Thoracic aorta (tissue), 2 donors: ENCODE measurements around the gene CCND1. TPM values are rescaled to one million over a fixed set of nuclear protein-coding genes. Genes with fewer than 3 reads are reported as not detected.

ENCODE experiments used
- ATAC-seq: fragments of 150-250 bp; one replicate; pipeline ENCODE4 v1.8.0; 2017; ENCODE audit warnings: low read depth; ENCODE audit not compliant: insufficient number of reproducible peaks, low FRiP score
- DNase-seq: peaks from one replicate; pipeline ENCODE4 v3.0.0-alpha.2; 2020; ENCODE audit warnings: low spot score
- H3K27ac ChIP-seq, 2 donors: fragments of 200-600 bp; sonication (generic); 1 replicate in 1 of 2; 2 replicates in 1 of 2; pipeline ENCODE4 v1.5.1; 2016; ENCODE audit warnings: mild to moderate bottlenecking in 2 of 2, moderate library complexity in 2 of 2
- H3K27me3 ChIP-seq: fragments of 200-600 bp; sonication (generic); replicated peaks from 2 replicates; pipeline ENCODE4 v1.6.0; 2016; ENCODE audit warnings: mild to moderate bottlenecking; ENCODE audit not compliant: insufficient read depth
- H3K36me3 ChIP-seq: fragments of 200-600 bp; sonication (generic); one replicate; pipeline ENCODE4 v1.5.1; 2016
- H3K4me1 ChIP-seq, 2 donors: fragments of 200-600 bp; sonication (generic); 1 replicate in 1 of 2; 2 replicates in 1 of 2; pipeline versions ENCODE4 v1.5.1 to v1.6.0; 2016; ENCODE audit warnings: low read depth in 2 of 2, mild to moderate bottlenecking in 1 of 2; ENCODE audit not compliant: control insufficient read depth in 1 of 2
- H3K4me3 ChIP-seq: fragments of 200-600 bp; sonication (generic); 2 replicates; pipeline ENCODE4 v1.5.1; 2016; ENCODE audit warnings: mild to moderate bottlenecking
- H3K9me3 ChIP-seq: fragments of 200-600 bp; sonication (generic); 2 replicates; pipeline ENCODE4 v1.5.1; 2016
- total RNA-seq, 2 donors: library from RNA; depleted of rRNA; stranded (reverse); fragments of >200 nt; gene quantifications; one replicate each; pipeline versions ENCODE4 v1.1.0 to v1.2.3, GENCODE V29; 2016
- TF ChIP-seq, protein P1 (sequence below): fragments of 200-600 bp; sonication (generic); IDR thresholded peaks from one replicate; pipeline ENCODE4 v1.5.1; 2019; ENCODE audit warnings: antibody characterized with exemption

Gene CCND1
- total RNA-seq, 2 donors from 2014 or later, result 109 to 142 TPM

DNA sequence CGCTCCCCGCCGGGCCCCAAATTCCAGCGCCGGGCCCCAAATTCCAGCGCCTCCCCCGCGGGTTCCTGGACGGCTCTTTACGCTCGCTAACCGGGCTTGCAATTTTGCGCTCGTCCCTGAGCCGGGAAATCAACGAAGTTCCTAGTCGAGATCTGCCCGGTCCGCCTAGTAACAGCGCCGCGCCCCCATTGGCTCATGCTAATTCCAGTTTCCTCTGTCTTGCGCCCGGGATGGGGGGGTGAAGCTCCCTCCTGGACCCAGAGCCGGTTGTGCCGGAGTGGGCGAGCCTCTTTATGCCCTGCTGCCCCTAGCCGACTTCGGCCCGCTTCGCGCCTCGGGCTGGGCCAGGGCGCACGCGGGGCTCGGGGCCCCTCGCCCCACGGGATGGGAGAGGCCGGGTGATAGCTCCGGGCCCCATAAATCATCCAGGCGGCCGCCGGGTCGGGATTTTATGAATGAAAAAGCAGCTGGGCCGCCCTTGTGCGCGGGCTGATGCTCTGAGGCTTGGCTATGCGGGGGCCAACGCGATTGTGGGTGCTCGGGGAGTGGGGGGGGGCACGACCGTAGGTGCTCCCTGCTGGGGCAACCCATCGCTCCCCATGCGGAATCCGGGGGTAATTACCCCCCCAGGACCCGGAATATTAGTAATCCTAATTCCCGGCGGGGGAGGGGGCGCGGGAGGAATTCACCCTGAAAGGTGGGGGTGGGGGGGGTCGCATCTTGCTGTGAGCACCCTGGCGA is 1.8 kb upstream of the CCND1 start:
- Histone ChIP-seq H3K27me3 (no peaks in the 10 kb centered on the region), H3K9me3 (no peaks in the 10 kb centered on the region), H3K36me3 (no peaks in the 10 kb centered on the region), H3K27ac (peak overlapping the region; percentile 16 to 39), H3K4me3 (peak overlapping the region; percentile 97), H3K4me1 (peaks cover 39 to 54% of the 10 kb centered on the region in 2 donors)
- DNase-seq (peak; percentile 76), ATAC-seq (no peak)
- TF ChIP-seq, protein P1, sequence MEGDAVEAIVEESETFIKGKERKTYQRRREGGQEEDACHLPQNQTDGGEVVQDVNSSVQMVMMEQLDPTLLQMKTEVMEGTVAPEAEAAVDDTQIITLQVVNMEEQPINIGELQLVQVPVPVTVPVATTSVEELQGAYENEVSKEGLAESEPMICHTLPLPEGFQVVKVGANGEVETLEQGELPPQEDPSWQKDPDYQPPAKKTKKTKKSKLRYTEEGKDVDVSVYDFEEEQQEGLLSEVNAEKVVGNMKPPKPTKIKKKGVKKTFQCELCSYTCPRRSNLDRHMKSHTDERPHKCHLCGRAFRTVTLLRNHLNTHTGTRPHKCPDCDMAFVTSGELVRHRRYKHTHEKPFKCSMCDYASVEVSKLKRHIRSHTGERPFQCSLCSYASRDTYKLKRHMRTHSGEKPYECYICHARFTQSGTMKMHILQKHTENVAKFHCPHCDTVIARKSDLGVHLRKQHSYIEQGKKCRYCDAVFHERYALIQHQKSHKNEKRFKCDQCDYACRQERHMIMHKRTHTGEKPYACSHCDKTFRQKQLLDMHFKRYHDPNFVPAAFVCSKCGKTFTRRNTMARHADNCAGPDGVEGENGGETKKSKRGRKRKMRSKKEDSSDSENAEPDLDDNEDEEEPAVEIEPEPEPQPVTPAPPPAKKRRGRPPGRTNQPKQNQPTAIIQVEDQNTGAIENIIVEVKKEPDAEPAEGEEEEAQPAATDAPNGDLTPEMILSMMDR, result no peak

DNA sequence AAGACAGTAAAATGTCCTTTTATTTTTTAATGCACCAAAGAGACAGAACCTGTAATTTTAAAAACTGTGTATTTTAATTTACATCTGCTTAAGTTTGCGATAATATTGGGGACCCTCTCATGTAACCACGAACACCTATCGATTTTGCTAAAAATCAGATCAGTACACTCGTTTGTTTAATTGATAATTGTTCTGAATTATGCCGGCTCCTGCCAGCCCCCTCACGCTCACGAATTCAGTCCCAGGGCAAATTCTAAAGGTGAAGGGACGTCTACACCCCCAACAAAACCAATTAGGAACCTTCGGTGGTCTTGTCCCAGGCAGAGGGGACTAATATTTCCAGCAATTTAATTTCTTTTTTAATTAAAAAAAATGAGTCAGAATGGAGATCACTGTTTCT is 1.1 kb upstream of the CCND1 start:
- no peaks in the 10 kb centered on the region for H3K27me3 ChIP-seq
- H3K4me1 ChIP-seq, result peaks cover 40 to 61% of the 10 kb centered on the region in 2 donors
- H3K9me3 ChIP-seq, result no peaks in the 10 kb centered on the region
- DNase-seq (no peak), ATAC-seq (no peak)
- TF ChIP-seq, protein P1, result no peak
- H3K36me3 ChIP-seq, result no peaks in the 10 kb centered on the region
- peak overlapping the region; percentile 97 for H3K4me3 ChIP-seq
- H3K27ac ChIP-seq, result no peak overlapping the region

DNA sequence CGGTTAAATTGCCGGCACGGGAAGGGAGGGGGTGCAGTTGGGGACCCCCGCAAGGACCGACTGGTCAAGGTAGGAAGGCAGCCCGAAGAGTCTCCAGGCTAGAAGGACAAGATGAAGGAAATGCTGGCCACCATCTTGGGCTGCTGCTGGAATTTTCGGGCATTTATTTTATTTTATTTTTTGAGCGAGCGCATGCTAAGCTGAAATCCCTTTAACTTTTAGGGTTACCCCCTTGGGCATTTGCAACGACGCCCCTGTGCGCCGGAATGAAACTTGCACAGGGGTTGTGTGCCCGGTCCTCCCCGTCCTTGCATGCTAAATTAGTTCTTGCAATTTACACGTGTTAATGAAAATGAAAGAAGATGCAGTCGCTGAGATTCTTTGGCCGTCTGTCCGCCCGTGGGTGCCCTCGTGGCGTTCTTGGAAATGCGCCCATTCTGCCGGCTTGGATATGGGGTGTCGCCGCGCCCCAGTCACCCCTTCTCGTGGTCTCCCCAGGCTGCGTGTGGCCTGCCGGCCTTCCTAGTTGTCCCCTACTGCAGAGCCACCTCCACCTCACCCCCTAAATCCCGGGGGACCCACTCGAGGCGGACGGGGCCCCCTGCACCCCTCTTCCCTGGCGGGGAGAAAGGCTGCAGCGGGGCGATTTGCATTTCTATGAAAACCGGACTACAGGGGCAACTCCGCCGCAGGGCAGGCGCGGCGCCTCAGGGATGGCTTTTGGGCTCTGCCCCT is 529 bp upstream of the CCND1 start:
- TF ChIP-seq, protein P1, result no peak
- Histone ChIP-seq H3K9me3 (no peaks in the 10 kb centered on the region), H3K4me1 (peaks cover 40 to 65% of the 10 kb centered on the region in 2 donors), H3K27me3 (no peaks in the 10 kb centered on the region), H3K4me3 (peak overlapping the region; percentile 97), H3K36me3 (peaks cover 3% of the 10 kb centered on the region), H3K27ac (peak overlapping the region in 1 of 2 donors; percentile 33)
- DNase-seq (no peak), ATAC-seq (no peak)

DNA sequence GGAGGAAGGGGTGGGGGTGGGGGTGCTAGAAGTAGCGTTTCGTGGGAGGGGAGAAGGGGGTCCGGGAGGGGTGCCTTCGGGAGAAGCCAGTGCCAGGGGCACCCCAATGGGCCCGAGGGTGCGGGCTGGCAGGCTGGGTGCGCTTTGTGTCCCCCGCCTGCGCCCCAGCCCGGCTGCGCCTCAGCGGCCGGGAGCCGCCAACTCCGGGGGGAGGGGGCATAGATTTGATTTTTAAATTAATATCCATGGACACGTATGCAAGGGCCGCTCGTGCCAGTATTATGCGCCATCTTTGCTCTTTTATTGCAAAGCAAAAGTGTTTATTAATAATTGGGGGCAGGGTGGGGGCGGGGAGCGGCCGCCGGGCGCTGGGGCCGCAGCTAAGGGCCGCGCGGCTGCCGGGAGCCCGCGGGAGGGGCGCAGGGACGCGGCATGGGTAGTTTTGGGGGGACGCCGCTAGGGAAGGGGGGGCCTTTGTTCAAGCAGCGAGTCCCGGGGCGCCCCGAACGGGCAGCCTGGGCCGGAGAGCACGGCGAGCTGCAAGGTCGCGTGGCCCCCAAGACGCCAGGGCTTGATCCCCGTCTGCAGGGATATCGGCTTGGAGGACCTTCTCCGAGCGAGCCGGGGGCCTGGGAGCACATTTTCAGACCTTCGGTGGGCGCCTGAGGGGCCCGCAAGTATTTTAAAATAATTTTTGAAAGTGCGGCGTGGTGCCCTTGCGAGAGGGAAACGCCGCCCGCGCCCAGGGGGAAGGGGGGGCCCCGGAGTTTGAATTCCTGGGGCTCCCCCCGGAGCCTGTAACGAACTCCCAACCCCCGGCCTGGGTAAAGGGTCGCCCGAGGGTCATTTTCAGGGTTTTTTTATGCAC is 959 bp downstream of the CCND1 start:
- ATAC-seq (no peak), DNase-seq (no peak)
- Histone ChIP-seq H3K27me3 (no peaks in the 10 kb centered on the region), H3K4me3 (peak overlapping the region; percentile 97), H3K4me1 (peaks cover 34 to 53% of the 10 kb centered on the region in 2 donors), H3K27ac (peak overlapping the region; percentile 88 to 90), H3K9me3 (no peaks in the 10 kb centered on the region), H3K36me3 (peaks cover 10% of the 10 kb centered on the region)
- TF ChIP-seq, protein P1, result no peak
